Measurements from ENCODE around the gene MAD1L1.

GRCh38 chr7:1864161-1864940, 368.4 kb downstream of the MAD1L1 start:
- TF ChIP-seq, protein P1, sequence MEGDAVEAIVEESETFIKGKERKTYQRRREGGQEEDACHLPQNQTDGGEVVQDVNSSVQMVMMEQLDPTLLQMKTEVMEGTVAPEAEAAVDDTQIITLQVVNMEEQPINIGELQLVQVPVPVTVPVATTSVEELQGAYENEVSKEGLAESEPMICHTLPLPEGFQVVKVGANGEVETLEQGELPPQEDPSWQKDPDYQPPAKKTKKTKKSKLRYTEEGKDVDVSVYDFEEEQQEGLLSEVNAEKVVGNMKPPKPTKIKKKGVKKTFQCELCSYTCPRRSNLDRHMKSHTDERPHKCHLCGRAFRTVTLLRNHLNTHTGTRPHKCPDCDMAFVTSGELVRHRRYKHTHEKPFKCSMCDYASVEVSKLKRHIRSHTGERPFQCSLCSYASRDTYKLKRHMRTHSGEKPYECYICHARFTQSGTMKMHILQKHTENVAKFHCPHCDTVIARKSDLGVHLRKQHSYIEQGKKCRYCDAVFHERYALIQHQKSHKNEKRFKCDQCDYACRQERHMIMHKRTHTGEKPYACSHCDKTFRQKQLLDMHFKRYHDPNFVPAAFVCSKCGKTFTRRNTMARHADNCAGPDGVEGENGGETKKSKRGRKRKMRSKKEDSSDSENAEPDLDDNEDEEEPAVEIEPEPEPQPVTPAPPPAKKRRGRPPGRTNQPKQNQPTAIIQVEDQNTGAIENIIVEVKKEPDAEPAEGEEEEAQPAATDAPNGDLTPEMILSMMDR (IDR thresholded peaks at IDR 0.05) = no peak
- TF ChIP-seq POLR2A (IDR thresholded peaks at IDR 0.05) (no peak), EP300 (IDR thresholded peaks at IDR 0.05; ENCODE audit: low read depth) (no peak), POLR2AphosphoS5 (IDR thresholded peaks at IDR 0.05) (no peak)
